GM18517 (cell line): Measurements from ENCODE around the gene IFNK.
"Not testable (repeated sequence)": the region's sequence is repeated elsewhere in the genome, so short reads cannot be mapped to it uniquely, and the experiment has no call there.

Experiments
- ATAC-seq: cut with Tn5 transposase; IDR thresholded peaks from one replicate; pipeline ENCODE4 v1.9.1; 2021; ENCODE audit warnings: mild to moderate bottlenecking, moderate library complexity; ENCODE audit not compliant: unreplicated experiment

Gene IFNK

GRCh38 chr9:27524236-27524635, at the start of gene IFNK:
TSS of gene IFNK (plus strand) at chr9:27524290. CDS start at chr9:27524337, 47 bp downstream.
- no peak for ATAC-seq

GRCh38 chr9:27474305-27474704, 49.8 kb upstream of the IFNK start:
- no peak for ATAC-seq

- ATAC-seq: no peak
Measured at GRCh38 chr9:27475057-27475595, 49.0 kb upstream of the IFNK start.

GRCh38 chr9:27476870-27477515, 47.1 kb upstream of the IFNK start:
- no peak for ATAC-seq

- ATAC-seq: no peak
Measured at GRCh38 chr9:27478322-27478721, 45.8 kb upstream of the IFNK start.

GRCh38 chr9:27482709-27483108, 41.4 kb upstream of the IFNK start:
- no peak for ATAC-seq

GRCh38 chr9:27483576-27483975, 40.5 kb upstream of the IFNK start:
- ATAC-seq: no peak

- peak; percentile 93 for ATAC-seq
Measured at GRCh38 chr9:27485158-27485557, 38.9 kb upstream of the IFNK start.

GRCh38 chr9:27487128-27487640, 36.9 kb upstream of the IFNK start:
- ATAC-seq: no peak

- no peak for ATAC-seq
Measured at GRCh38 chr9:27487927-27488326, 36.2 kb upstream of the IFNK start.

GRCh38 chr9:27489087-27489876, 34.8 kb upstream of the IFNK start:
- ATAC-seq: peak; percentile 76

GRCh38 chr9:27491154-27491553, 32.9 kb upstream of the IFNK start:
- no peak for ATAC-seq

- ATAC-seq: no peak
Measured at GRCh38 chr9:27495480-27496134, 28.5 kb upstream of the IFNK start.

GRCh38 chr9:27496135-27496504, 28.0 kb upstream of the IFNK start:
- ATAC-seq: no peak

- no peak for ATAC-seq
Measured at GRCh38 chr9:27497883-27498417, 26.1 kb upstream of the IFNK start.

GRCh38 chr9:27499451-27499850, 24.6 kb upstream of the IFNK start:
- no peak for ATAC-seq

- not testable (repeated sequence) for ATAC-seq
Measured at GRCh38 chr9:27500902-27501301, 23.2 kb upstream of the IFNK start.

GRCh38 chr9:27503623-27504022, 20.5 kb upstream of the IFNK start:
- ATAC-seq: no peak

- no peak for ATAC-seq
Measured at GRCh38 chr9:27504259-27504658, 19.8 kb upstream of the IFNK start.

- no peak for ATAC-seq
Measured at GRCh38 chr9:27505744-27506161, 18.3 kb upstream of the IFNK start.

GRCh38 chr9:27506981-27507380, 17.1 kb upstream of the IFNK start:
- no peak for ATAC-seq
